ENCODE measurements around the gene ELF1.

DNA sequence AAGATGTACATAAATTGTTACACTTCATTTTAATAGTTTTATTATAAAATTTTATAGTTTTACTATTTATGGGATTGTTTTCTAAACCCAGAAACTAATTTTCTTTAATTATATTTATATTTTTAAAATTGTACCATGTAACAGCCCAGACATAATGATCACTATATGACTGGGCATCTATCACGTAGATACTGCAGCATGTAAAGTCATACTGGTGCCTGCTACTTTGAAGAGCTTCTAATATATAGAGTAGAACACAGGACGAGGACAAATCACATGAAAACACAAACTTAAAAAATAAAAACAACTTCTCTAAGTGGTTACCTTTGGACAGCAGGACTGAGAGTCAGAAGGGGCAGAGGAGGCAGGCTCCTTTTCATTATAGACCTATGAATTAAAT, 5.3 kb downstream of the ELF1 start:
- TF ChIP-seq, protein P1, sequence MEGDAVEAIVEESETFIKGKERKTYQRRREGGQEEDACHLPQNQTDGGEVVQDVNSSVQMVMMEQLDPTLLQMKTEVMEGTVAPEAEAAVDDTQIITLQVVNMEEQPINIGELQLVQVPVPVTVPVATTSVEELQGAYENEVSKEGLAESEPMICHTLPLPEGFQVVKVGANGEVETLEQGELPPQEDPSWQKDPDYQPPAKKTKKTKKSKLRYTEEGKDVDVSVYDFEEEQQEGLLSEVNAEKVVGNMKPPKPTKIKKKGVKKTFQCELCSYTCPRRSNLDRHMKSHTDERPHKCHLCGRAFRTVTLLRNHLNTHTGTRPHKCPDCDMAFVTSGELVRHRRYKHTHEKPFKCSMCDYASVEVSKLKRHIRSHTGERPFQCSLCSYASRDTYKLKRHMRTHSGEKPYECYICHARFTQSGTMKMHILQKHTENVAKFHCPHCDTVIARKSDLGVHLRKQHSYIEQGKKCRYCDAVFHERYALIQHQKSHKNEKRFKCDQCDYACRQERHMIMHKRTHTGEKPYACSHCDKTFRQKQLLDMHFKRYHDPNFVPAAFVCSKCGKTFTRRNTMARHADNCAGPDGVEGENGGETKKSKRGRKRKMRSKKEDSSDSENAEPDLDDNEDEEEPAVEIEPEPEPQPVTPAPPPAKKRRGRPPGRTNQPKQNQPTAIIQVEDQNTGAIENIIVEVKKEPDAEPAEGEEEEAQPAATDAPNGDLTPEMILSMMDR (IDR thresholded peaks at IDR 0.05), result no peak
- no peak for TF ChIP-seq POLR2A (IDR thresholded peaks at IDR 0.05)
